HEK293T (cell line): ENCODE data around the gene ADGRG7.

Source experiments
- CTCF ChIA-PET: fragments of 350-600 bp; formaldehyde crosslinking; extraction: SDS; loops from one replicate; lab custom pipeline; 2021; ENCODE audit warnings: antibody characterized with exemption, inconsistent platforms; lab: Yijun Ruan, JAX
- POLR2A ChIA-PET: fragments of 350-600 bp; formaldehyde crosslinking; extraction: SDS; loops from one replicate; lab custom pipeline; 2020; ENCODE audit warnings: antibody characterized with exemption, inconsistent platforms; lab: Yijun Ruan, JAX
- DNase-seq: peaks from one replicate; pipeline ENCODE4 v3.0.0; 2012; ENCODE audit warnings: mixed read lengths; ENCODE audit errors: extremely low spot score
- ARNT ChIP-seq: fragments of 450-650 bp; IDR thresholded peaks from 2 replicates; pipeline ENCODE4 v1.6.1; 2017; ENCODE audit warnings: mild to moderate bottlenecking
- BHLHE40 ChIP-seq: fragments of 450-650 bp; IDR thresholded peaks from 2 replicates; pipeline ENCODE4 v1.6.1; 2016; ENCODE audit warnings: mild to moderate bottlenecking, moderate library complexity, borderline replicate concordance
- CTBP1 ChIP-seq: fragments of 450-650 bp; IDR thresholded peaks from 2 replicates; pipeline ENCODE4 v1.6.1; 2016; ENCODE audit warnings: borderline replicate concordance
- ELF4 ChIP-seq: fragments of 450-650 bp; IDR thresholded peaks from 2 replicates; pipeline ENCODE4 v1.6.1; 2017; ENCODE audit warnings: antibody characterized with exemption
- FOXA1 ChIP-seq: fragments of 450-650 bp; IDR thresholded peaks from 2 replicates; pipeline ENCODE4 v1.6.1; 2016; ENCODE audit warnings: mild to moderate bottlenecking
- FOXK2 ChIP-seq: fragments of 450-650 bp; IDR thresholded peaks from 2 replicates; pipeline ENCODE4 v1.6.1; 2016; ENCODE audit warnings: mild to moderate bottlenecking
- FOXM1 ChIP-seq: fragments of 450-650 bp; IDR thresholded peaks from 2 replicates; pipeline ENCODE4 v1.6.1; 2017; ENCODE audit warnings: mild to moderate bottlenecking, borderline replicate concordance
- HDGF ChIP-seq: fragments of 450-650 bp; IDR thresholded peaks from 2 replicates; pipeline ENCODE4 v1.6.1; 2017; ENCODE audit warnings: antibody characterized with exemption, borderline replicate concordance
- L3MBTL2 ChIP-seq: fragments of 450-650 bp; conservative IDR thresholded peaks from 2 replicates; pipeline ENCODE4 v1.6.1; 2016; ENCODE audit warnings: mild to moderate bottlenecking
- LEF1 ChIP-seq: fragments of 450-650 bp; IDR thresholded peaks from 2 replicates; pipeline ENCODE4 v1.6.1; 2017; ENCODE audit warnings: mild to moderate bottlenecking, borderline replicate concordance
- NFRKB ChIP-seq: fragments of 450-650 bp; IDR thresholded peaks from 2 replicates; pipeline ENCODE4 v1.6.1; 2016; ENCODE audit warnings: mild to moderate bottlenecking, moderate library complexity
- PKNOX1 ChIP-seq: fragments of 450-650 bp; IDR thresholded peaks from 2 replicates; pipeline ENCODE4 v1.6.1; 2016
- SP1 ChIP-seq: fragments of 450-650 bp; IDR thresholded peaks from 2 replicates; pipeline ENCODE4 v1.6.1; 2017
- SUZ12 ChIP-seq: fragments of 450-650 bp; IDR thresholded peaks from 2 replicates; pipeline ENCODE4 v1.6.1; 2016; ENCODE audit warnings: mild to moderate bottlenecking
- TARDBP ChIP-seq: fragments of 450-650 bp; IDR thresholded peaks from 2 replicates; pipeline ENCODE4 v1.6.1; 2016
- ZNF384 ChIP-seq: fragments of 450-650 bp; IDR thresholded peaks from 2 replicates; pipeline ENCODE4 v1.6.1; 2016

The ADGRG7 gene

GRCh38 chr3:100725935-100726513, 116.6 kb downstream of the ADGRG7 start:
- POLR2A ChIA-PET, result no interaction called here
- DNase-seq, result no peak
- TF ChIP-seq ARNT (no peak), SP1 (no peak), ELF4 (no peak), FOXA1 (no peak), NFRKB (no peak), SUZ12 (no peak), BHLHE40 (no peak), HDGF (no peak), LEF1 (no peak), PKNOX1 (no peak)
- CTCF ChIA-PET, result no interaction called here

- ChIA-PET CTCF (no interaction called here), POLR2A (no interaction called here)
- TF ChIP-seq NFRKB (no peak), ELF4 (no peak), HDGF (no peak), ARNT (no peak), FOXA1 (no peak), TARDBP (no peak), ZNF384 (no peak), PKNOX1 (no peak), L3MBTL2 (no peak), SUZ12 (no peak), BHLHE40 (no peak), SP1 (no peak), LEF1 (no peak), FOXK2 (no peak), CTBP1 (no peak), FOXM1 (no peak)
- DNase-seq, result no peak
These were observed 117.3 kb downstream of the ADGRG7 start for GRCh38 chr3:100726706-100727105.

GRCh38 chr3:100730524-100730923, 121.1 kb downstream of the ADGRG7 start:
- POLR2A ChIA-PET, result no interaction called here
- TF ChIP-seq ZNF384 (no peak), FOXM1 (no peak), LEF1 (no peak), ELF4 (no peak), TARDBP (no peak), NFRKB (no peak), PKNOX1 (no peak), FOXA1 (no peak), FOXK2 (no peak), CTBP1 (no peak), SUZ12 (no peak), ARNT (no peak)
- DNase-seq, result no peak
- CTCF ChIA-PET, result no interaction called here

GRCh38 chr3:100732435-100732834, 123.0 kb downstream of the ADGRG7 start:
- TF ChIP-seq FOXM1, result no peak
- TF ChIP-seq PKNOX1, result no peak
- no peak for TF ChIP-seq ZNF384
- no peak for TF ChIP-seq TARDBP
- POLR2A ChIA-PET, result no interaction called here
- DNase-seq, result no peak
- CTCF ChIA-PET, result interaction anchor here (1.2 kb wide), 1 partner anchor 270 kb away, joined by 3 read pairs; no protein-coding TSS in a partner anchor

- peak; percentile 13 for DNase-seq
- ChIA-PET CTCF (no interaction called here), POLR2A (no interaction called here)
- no peak for TF ChIP-seq NFRKB
- no peak for TF ChIP-seq FOXK2
- TF ChIP-seq BHLHE40, result no peak
These were observed 127.9 kb downstream of the ADGRG7 start for GRCh38 chr3:100737334-100737733.

- TF ChIP-seq SP1 (no peak), ZNF384 (no peak), BHLHE40 (no peak), LEF1 (no peak), SUZ12 (no peak), L3MBTL2 (no peak), NFRKB (no peak), PKNOX1 (no peak), TARDBP (no peak)
- ChIA-PET CTCF (interaction anchor here (0.7 kb wide), 1 partner anchor 125 kb away, joined by 3 read pairs; no protein-coding TSS in a partner anchor), POLR2A (no interaction called here)
- no peak for DNase-seq
These were observed 130.8 kb downstream of the ADGRG7 start for GRCh38 chr3:100740207-100740606.
